ENCODE measurements around the gene RXRB.

DNA sequence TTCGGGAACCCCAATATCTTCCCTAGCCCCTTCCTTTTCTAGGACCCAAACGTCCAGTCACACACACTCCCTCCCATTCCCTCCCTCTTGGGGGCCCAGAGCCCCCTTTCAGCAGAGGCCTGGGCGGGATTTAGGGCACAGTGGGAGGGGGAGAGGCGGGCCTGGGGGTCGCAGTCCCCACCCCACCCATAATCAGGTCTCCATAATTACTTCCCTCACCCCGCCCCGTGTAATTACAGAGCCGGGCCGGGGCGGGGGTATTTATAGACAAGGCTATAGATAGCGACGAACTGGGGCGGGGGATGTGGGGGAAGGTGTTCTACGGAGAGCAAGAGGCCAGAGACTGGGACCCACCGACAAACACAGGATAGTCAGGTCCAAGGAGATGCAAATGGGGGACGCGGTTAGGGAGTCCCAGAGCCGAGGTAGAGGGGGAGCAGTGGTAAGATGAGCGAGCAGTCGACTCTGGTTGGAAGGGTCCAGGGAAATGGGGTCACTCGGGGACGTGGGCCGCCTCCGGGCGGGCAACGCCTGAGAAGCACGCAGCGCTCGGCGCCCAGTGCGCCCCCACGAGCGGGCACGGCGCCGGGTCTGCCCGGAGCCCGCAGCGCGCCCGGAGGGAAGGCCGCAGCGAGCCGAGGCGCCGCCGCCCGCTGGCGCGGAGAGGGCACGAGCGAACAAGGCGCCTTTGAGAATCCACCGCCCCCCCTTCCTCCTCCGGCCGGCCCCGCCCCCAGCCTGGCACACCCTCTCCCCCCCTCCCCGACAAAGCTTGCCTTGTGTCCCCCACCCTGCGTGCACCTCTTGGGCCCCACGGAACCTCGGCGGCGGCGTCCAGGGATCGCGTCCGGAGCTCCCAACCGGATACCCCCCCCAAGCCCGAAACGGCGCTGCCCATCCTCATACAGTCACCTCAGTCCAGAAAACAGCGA lies 7.5 kb downstream of the RXRB start:
- TF ChIP-seq, protein P1, sequence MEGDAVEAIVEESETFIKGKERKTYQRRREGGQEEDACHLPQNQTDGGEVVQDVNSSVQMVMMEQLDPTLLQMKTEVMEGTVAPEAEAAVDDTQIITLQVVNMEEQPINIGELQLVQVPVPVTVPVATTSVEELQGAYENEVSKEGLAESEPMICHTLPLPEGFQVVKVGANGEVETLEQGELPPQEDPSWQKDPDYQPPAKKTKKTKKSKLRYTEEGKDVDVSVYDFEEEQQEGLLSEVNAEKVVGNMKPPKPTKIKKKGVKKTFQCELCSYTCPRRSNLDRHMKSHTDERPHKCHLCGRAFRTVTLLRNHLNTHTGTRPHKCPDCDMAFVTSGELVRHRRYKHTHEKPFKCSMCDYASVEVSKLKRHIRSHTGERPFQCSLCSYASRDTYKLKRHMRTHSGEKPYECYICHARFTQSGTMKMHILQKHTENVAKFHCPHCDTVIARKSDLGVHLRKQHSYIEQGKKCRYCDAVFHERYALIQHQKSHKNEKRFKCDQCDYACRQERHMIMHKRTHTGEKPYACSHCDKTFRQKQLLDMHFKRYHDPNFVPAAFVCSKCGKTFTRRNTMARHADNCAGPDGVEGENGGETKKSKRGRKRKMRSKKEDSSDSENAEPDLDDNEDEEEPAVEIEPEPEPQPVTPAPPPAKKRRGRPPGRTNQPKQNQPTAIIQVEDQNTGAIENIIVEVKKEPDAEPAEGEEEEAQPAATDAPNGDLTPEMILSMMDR (IDR thresholded peaks at IDR 0.05) = no peak
- no peak for TF ChIP-seq POLR2A (IDR thresholded peaks at IDR 0.05)

Measured in lower leg skin (tissue), 3 donors.